Nephron progenitor cell (in vitro differentiated cells): ENCODE results near the gene SLC13A2.

ENCODE experiments used
- DNase-seq: peaks from one replicate; pipeline ENCODE4 v3.0.0; 2021
- H3K27ac Mint-ChIP-seq: 2 replicates; pipeline ENCODE4 v1.8.0; 2021; ENCODE audit warnings: mild to moderate bottlenecking, moderate library complexity, mixed read lengths
- H3K27me3 Mint-ChIP-seq: 2 replicates; pipeline ENCODE4 v1.8.0; 2021; ENCODE audit warnings: mild to moderate bottlenecking, low read depth, mixed read lengths; ENCODE audit not compliant: poor library complexity
- H3K36me3 Mint-ChIP-seq: 2 replicates; pipeline ENCODE4 v1.8.0; 2021; ENCODE audit warnings: low read depth, mixed read lengths
- H3K4me1 Mint-ChIP-seq: 2 replicates; pipeline ENCODE4 v1.8.0; 2021; ENCODE audit warnings: mixed read lengths
- H3K4me3 Mint-ChIP-seq: 2 replicates; pipeline ENCODE4 v1.8.0; 2021; ENCODE audit warnings: mild to moderate bottlenecking, moderate library complexity, mixed read lengths
- H3K9me3 Mint-ChIP-seq: 2 replicates; pipeline ENCODE4 v1.8.0; 2021; ENCODE audit warnings: mild to moderate bottlenecking, moderate library complexity, mixed read lengths
- TF ChIP-seq, protein P1 (sequence below): fragments of 200-600 bp; sonication (generic); IDR thresholded peaks from 2 replicates; pipeline ENCODE4 v1.5.0; 2021; ENCODE audit warnings: antibody characterized with exemption

SLC13A2 gene

DNA sequence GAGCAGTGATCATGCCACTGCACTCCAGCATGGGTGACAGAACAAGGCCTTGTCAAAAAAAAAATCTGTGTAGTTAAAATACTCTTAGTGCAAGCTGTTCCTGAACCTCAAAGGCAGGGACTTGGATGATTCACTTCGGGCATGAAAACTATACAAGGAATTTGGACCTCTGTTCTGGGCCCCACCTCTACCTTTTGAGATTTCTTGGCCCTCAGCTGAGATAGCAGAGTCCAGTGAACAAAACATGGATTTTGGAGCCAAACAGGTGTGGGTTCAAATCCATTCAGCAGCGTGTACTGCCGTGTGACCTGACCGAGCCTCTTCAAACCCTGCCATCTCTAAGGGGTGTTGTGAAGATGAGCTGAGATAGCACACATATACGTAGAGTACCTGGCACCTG, 6.8 kb downstream of the SLC13A2 start:
- H3K9me3 Mint-ChIP-seq = no peaks in the 10 kb centered on the region
- TF ChIP-seq, protein P1, sequence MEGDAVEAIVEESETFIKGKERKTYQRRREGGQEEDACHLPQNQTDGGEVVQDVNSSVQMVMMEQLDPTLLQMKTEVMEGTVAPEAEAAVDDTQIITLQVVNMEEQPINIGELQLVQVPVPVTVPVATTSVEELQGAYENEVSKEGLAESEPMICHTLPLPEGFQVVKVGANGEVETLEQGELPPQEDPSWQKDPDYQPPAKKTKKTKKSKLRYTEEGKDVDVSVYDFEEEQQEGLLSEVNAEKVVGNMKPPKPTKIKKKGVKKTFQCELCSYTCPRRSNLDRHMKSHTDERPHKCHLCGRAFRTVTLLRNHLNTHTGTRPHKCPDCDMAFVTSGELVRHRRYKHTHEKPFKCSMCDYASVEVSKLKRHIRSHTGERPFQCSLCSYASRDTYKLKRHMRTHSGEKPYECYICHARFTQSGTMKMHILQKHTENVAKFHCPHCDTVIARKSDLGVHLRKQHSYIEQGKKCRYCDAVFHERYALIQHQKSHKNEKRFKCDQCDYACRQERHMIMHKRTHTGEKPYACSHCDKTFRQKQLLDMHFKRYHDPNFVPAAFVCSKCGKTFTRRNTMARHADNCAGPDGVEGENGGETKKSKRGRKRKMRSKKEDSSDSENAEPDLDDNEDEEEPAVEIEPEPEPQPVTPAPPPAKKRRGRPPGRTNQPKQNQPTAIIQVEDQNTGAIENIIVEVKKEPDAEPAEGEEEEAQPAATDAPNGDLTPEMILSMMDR = no peak
- H3K36me3 Mint-ChIP-seq = no peaks in the 10 kb centered on the region
- H3K27ac Mint-ChIP-seq = no peak overlapping the region
- H3K4me3 Mint-ChIP-seq = no peak overlapping the region
- peaks cover 10% of the 10 kb centered on the region for H3K27me3 Mint-ChIP-seq
- DNase-seq = no peak
- H3K4me1 Mint-ChIP-seq = peaks cover 24% of the 10 kb centered on the region

DNA sequence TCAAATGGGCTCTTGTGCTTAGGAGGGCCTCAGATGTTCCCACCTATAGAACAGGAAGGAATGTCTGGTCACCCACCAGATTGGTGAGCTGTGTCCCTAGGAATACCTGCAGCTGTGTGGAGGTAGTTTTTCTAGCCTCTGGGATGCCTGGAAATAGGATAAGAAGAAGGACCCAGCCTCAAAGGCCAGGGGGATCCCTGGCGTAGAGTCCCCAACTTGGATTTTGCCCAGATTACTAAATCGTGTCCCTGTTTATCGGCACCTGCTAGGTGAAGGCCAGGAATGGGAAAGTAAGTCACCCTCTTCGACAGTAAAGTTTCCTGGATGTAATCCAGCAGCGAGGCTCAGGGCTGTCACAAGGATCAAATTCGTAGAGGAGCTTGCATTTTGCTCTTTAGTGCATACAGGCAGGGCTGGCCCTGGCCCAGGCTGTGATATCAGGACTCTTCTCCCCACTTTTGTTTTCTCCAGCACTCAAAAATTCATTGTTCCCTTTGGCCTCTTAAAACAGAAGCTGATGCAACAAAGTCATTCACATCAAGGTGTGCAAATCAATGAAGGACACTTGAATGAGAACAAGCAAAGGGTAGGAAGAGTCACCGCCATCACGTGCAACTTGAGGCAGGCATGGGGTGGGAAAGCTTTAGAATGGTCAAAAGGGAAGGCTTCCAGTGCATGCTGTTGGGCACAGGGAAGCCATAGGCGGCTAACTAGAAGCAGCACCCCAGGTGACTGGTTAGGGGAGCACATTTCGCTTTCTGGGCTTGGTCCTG, 7.5 kb downstream of the SLC13A2 start:
- H3K36me3 Mint-ChIP-seq = no peaks in the 10 kb centered on the region

DNA sequence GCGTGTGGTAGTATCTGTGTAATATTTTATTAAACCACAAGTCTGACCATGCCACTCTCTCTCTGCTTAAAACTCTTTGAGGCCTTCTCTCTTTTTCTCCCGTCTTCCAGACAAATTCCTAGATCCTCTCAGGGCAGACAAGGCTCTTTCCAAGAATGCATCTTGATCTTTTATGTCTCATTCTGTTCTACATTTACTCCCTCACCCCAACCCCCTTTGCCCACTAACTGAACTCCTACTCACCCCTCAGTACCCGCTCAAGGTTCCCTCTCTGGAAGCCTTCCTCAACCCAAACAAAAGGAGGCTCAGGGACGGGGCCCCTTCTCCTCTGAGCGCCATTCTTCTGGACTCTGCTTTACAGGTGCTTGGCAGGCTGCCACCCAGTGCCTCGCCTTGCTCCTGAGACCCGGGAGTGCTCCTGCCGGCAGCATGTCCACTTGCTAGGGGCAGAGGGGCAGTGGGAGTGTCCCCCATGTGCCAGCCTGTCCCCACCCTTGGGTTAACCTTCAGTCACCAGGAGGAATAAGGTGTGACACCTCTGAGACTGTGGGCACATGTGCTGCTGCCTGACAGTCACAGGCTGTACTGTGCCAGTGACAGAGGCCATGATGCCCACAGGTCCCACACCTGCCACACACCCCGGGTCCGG, 9.2 kb downstream of the SLC13A2 start:
- H3K36me3 Mint-ChIP-seq = no peaks in the 10 kb centered on the region
- TF ChIP-seq, protein P1 = no peak
- peaks cover 20% of the 10 kb centered on the region for H3K4me1 Mint-ChIP-seq
- no peak for DNase-seq
- no peak overlapping the region for H3K4me3 Mint-ChIP-seq
- peaks cover 9% of the 10 kb centered on the region for H3K27me3 Mint-ChIP-seq
- H3K27ac Mint-ChIP-seq = no peak overlapping the region
- no peaks in the 10 kb centered on the region for H3K9me3 Mint-ChIP-seq

More for the DNA sequence above, 7.5 kb downstream of the SLC13A2 start:
- Mint-ChIP-seq H3K4me3 (no peak overlapping the region), H3K9me3 (no peaks in the 10 kb centered on the region), H3K27ac (no peak overlapping the region), H3K4me1 (peaks cover 17% of the 10 kb centered on the region), H3K27me3 (peaks cover 10% of the 10 kb centered on the region)
- TF ChIP-seq, protein P1 = no peak
- no peak for DNase-seq

DNA sequence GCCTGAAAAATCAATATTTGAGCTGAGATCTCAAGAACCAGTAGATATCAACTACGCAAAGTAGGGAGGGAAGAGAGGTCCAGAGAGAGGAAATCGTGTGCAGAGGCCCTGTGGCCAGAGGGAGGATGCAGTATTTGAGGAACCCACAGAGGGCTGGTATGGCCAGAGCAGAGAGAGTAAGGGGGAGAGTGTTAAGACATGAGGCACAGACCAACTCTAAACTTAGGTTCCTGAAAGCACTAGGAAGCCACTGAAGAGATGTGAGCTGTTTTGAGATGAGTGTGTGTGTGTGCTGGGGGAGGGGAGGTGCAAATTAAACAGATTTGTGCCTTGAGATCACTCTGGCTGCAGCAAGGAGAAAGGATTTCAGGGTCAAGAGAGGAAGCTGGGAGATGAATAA, 10.9 kb downstream of the SLC13A2 start:
- Mint-ChIP-seq H3K4me3 (no peak overlapping the region), H3K27me3 (peaks cover 12% of the 10 kb centered on the region), H3K9me3 (no peaks in the 10 kb centered on the region), H3K36me3 (no peaks in the 10 kb centered on the region), H3K4me1 (peaks cover 20% of the 10 kb centered on the region), H3K27ac (no peak overlapping the region)
- TF ChIP-seq, protein P1 = no peak
- DNase-seq = no peak

DNA sequence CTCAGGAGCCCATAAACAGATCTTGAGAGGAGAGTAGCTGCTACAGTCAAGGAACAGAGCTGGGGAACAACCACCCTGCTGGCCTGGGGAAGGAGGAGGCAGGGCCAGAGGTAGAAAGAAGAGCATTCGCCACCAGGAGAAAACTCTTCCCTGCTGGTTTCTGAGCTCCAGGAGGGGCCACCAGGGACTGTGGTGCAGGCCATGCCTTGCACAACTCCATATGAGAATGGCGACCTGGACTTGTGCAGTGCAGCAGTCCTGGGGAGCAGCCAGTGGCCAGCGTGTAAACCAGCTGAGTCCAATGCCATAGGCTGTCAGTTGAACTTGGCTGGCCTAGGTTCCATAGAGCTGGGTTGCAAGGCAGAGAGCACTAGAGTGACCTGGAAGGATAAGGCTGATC, 11.6 kb downstream of the SLC13A2 start:
- peaks cover 17% of the 10 kb centered on the region for H3K27me3 Mint-ChIP-seq
- H3K4me3 Mint-ChIP-seq = no peak overlapping the region
- no peak for DNase-seq
- no peak overlapping the region for H3K27ac Mint-ChIP-seq
- TF ChIP-seq, protein P1 = no peak
- H3K9me3 Mint-ChIP-seq = no peaks in the 10 kb centered on the region
- peaks cover 20% of the 10 kb centered on the region for H3K4me1 Mint-ChIP-seq
- no peaks in the 10 kb centered on the region for H3K36me3 Mint-ChIP-seq
